Superior temporal gyrus (tissue), 1 donor: ENCODE measurements around the gene CNOT6.

Experiments used
- DNase-seq: peaks from one replicate; pipeline ENCODE4 v3.0.0-alpha.2; 2016; ENCODE audit errors: extremely low spot score

Gene CNOT6

GRCh38 chr5:180599981-180600553 is 105.9 kb downstream of the CNOT6 start:
- DNase-seq: no peak

GRCh38 chr5:180600554-180601041 is 106.4 kb downstream of the CNOT6 start:
- no peak for DNase-seq

GRCh38 chr5:180601591-180602480 is 107.7 kb downstream of the CNOT6 start:
- DNase-seq: no peak

- no peak for DNase-seq
Measured at GRCh38 chr5:180602481-180603075, 108.4 kb downstream of the CNOT6 start.

- no peak for DNase-seq
Measured at GRCh38 chr5:180603076-180603594, 109.0 kb downstream of the CNOT6 start.

- DNase-seq: no peak
Measured at GRCh38 chr5:180604271-180604670, 110.1 kb downstream of the CNOT6 start.

- peak; percentile 62 for DNase-seq
Measured at GRCh38 chr5:180605554-180606214, 111.5 kb downstream of the CNOT6 start.

- no peak for DNase-seq
Measured at GRCh38 chr5:180606215-180606785, 112.1 kb downstream of the CNOT6 start.

- no peak for DNase-seq
Measured at GRCh38 chr5:180607861-180608571, 113.8 kb downstream of the CNOT6 start.

GRCh38 chr5:180608572-180609310 is 114.6 kb downstream of the CNOT6 start:
- DNase-seq: no peak

- DNase-seq: no peak
Measured at GRCh38 chr5:180609386-180609785, 115.2 kb downstream of the CNOT6 start.

GRCh38 chr5:180609817-180610550 is 115.8 kb downstream of the CNOT6 start:
- DNase-seq: no peak

GRCh38 chr5:180611140-180611850 is 117.1 kb downstream of the CNOT6 start:
- no peak for DNase-seq

GRCh38 chr5:180612683-180613082 is 118.5 kb downstream of the CNOT6 start:
- DNase-seq: no peak

GRCh38 chr5:180613188-180613813 is 119.1 kb downstream of the CNOT6 start:
- DNase-seq: no peak

- no peak for DNase-seq
Measured at GRCh38 chr5:180613814-180614188, 119.6 kb downstream of the CNOT6 start.

GRCh38 chr5:180618487-180618828 is 124.3 kb downstream of the CNOT6 start:
- no peak for DNase-seq

GRCh38 chr5:180618829-180619562 is 124.8 kb downstream of the CNOT6 start:
- DNase-seq: no peak
